Measurements from ENCODE around the gene MTHFD2L. TPM values are rescaled to one million over a fixed set of nuclear protein-coding genes. Genes with fewer than 3 reads are reported as not detected.

MTHFD2L gene
- total and polyA plus RNA-seq, 2 experiments from 2014 or later = 20.0 to 32.0 TPM

DNA sequence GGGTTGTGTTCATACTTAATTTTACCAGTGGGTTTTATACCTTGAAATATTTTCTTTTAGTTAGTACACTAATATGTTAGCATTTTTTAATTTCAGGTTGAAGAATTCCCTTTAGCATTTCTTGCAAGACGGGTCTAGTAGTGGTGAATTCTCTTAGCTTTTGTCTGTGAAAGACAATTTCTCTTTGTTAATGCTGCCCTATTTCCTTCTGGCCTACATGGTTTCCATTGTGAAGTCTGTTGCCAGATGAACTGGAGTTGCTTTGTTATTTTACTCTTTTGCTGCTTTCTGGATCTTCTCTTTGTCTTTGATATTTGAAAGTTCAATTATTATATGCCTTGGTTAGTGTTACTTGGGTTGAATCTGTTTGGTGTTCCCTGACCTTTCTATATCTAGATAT, 25.0 kb upstream of the MTHFD2L start:
- no peaks in the 10 kb centered on the region for H3K27me3 ChIP-seq
- H3K4me3 ChIP-seq = no peak overlapping the region
- TF ChIP-seq EZH2phosphoT487 (IDR thresholded peaks at IDR 0.05; ENCODE audit: low read depth, severe bottlenecking, unreplicated experiment) (no peak), EZH2 (IDR thresholded peaks at IDR 0.05; ENCODE audit: borderline replicate concordance) (no peak)
- TF ChIP-seq, protein P1, sequence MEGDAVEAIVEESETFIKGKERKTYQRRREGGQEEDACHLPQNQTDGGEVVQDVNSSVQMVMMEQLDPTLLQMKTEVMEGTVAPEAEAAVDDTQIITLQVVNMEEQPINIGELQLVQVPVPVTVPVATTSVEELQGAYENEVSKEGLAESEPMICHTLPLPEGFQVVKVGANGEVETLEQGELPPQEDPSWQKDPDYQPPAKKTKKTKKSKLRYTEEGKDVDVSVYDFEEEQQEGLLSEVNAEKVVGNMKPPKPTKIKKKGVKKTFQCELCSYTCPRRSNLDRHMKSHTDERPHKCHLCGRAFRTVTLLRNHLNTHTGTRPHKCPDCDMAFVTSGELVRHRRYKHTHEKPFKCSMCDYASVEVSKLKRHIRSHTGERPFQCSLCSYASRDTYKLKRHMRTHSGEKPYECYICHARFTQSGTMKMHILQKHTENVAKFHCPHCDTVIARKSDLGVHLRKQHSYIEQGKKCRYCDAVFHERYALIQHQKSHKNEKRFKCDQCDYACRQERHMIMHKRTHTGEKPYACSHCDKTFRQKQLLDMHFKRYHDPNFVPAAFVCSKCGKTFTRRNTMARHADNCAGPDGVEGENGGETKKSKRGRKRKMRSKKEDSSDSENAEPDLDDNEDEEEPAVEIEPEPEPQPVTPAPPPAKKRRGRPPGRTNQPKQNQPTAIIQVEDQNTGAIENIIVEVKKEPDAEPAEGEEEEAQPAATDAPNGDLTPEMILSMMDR (IDR thresholded peaks at IDR 0.05; ENCODE audit: poor library complexity) = no peak
- 90% methylated on average over 1 of the region's 1 CpG for WGBS (ENCODE audit: low lambda C conversion rate, missing lambda C conversion rate)
- H3K27ac ChIP-seq = no peak overlapping the region
- no peaks in the 10 kb centered on the region for H4K20me1 ChIP-seq (ENCODE audit: insufficient read depth, poor library complexity, severe bottlenecking)
- no peaks in the 10 kb centered on the region for H3K79me2 ChIP-seq
- H3K9me3 ChIP-seq (ENCODE audit: low read depth) = no peaks in the 10 kb centered on the region
- H2AFZ ChIP-seq = no peak overlapping the region
- no peak for DNase-seq (ENCODE audit: low spot score)
- H3K36me3 ChIP-seq (replicated peaks; ENCODE audit: insufficient read depth, low read depth) = no peaks in the 10 kb centered on the region
- H3K4me1 ChIP-seq (ENCODE audit: insufficient read depth) = no peaks in the 10 kb centered on the region
- no peaks in the 10 kb centered on the region for H3K9me2 ChIP-seq (replicated peaks; ENCODE audit: insufficient read depth)
- no peak overlapping the region for H3K4me2 ChIP-seq

DNA sequence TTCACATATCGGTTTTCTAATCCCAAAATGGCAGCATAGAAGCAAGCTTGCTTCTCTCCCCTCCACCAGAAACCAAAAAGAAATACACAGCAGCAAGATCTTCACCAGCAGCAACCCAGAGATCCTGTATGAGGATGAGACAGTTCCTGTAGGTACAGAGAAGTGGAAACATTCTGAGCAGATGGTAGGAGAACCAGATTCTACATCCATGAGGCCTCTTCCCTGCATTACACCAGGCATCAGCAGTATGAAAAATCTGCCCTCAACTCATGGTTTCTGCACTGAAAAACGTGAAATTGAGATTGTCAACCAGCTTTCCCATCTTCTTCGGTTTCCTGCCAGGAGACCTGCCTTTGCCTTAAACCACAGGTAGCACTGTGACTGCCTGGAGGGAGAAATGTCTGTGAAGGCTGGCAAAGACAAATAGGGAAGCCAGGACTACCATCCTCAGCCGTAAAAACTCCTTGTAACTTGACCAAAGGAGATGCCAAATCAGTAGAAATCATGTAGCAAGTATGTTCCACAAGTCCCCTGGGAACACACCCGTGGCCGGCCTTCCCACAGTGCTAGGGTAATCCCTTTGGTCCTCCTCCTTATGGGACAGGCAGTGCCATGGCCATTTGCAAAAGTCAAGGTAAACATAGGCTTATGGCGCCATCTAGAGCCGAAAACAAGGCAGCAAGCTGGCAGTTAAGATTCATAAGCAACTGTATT, 24.0 kb upstream of the MTHFD2L start:
- DNase-seq (ENCODE audit: low spot score) = peak; percentile 83
- Histone ChIP-seq H3K4me1 (ENCODE audit: insufficient read depth) (no peaks in the 10 kb centered on the region), H3K9me3 (ENCODE audit: low read depth) (no peaks in the 10 kb centered on the region), H3K36me3 (replicated peaks; ENCODE audit: insufficient read depth, low read depth) (no peaks in the 10 kb centered on the region), H3K27me3 (no peaks in the 10 kb centered on the region), H3K79me2 (no peaks in the 10 kb centered on the region), H3K9me2 (replicated peaks; ENCODE audit: insufficient read depth) (no peaks in the 10 kb centered on the region), H2AFZ (peak overlapping the region; percentile 37), H4K20me1 (ENCODE audit: insufficient read depth, poor library complexity, severe bottlenecking) (no peaks in the 10 kb centered on the region), H3K27ac (no peak overlapping the region), H3K4me2 (peak overlapping the region; percentile 34), H3K4me3 (no peak overlapping the region)
- WGBS (ENCODE audit: low lambda C conversion rate, missing lambda C conversion rate) = 33% methylated on average over 8 of the region's 8 CpGs
- TF ChIP-seq, protein P1 (IDR thresholded peaks at IDR 0.05; ENCODE audit: poor library complexity) = peak; percentile 86
- TF ChIP-seq EZH2phosphoT487 (IDR thresholded peaks at IDR 0.05; ENCODE audit: low read depth, severe bottlenecking, unreplicated experiment) (no peak), EZH2 (IDR thresholded peaks at IDR 0.05; ENCODE audit: borderline replicate concordance) (no peak)

DNA sequence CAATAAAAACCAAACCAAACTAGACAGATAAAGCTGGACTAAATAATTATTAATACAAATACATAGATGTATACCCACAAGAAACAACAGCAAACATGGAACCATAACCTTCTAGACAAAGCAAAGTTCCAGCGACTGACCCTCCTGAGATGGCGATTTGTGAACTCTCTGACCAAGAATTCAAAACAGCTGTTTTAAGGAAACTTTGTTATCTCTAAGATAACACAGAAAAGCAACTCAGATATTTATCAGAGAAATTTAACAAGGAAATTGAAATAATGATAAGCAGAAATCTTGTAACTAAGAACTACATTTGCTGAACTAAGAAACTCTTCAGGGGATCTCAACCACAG, 23.4 kb upstream of the MTHFD2L start:
- no peaks in the 10 kb centered on the region for H3K9me2 ChIP-seq (replicated peaks; ENCODE audit: insufficient read depth)
- 11% methylated on average over 2 of the region's 2 CpGs for WGBS (ENCODE audit: low lambda C conversion rate, missing lambda C conversion rate)
- TF ChIP-seq, protein P1 (IDR thresholded peaks at IDR 0.05; ENCODE audit: poor library complexity) = no peak
- TF ChIP-seq EZH2phosphoT487 (IDR thresholded peaks at IDR 0.05; ENCODE audit: low read depth, severe bottlenecking, unreplicated experiment) = no peak
- TF ChIP-seq EZH2 (IDR thresholded peaks at IDR 0.05; ENCODE audit: borderline replicate concordance) = no peak
- no peaks in the 10 kb centered on the region for H3K79me2 ChIP-seq
- H3K36me3 ChIP-seq (replicated peaks; ENCODE audit: insufficient read depth, low read depth) = no peaks in the 10 kb centered on the region
- no peaks in the 10 kb centered on the region for H3K9me3 ChIP-seq (ENCODE audit: low read depth)
- no peak overlapping the region for H3K27ac ChIP-seq
- H3K4me2 ChIP-seq = peak overlapping the region; percentile 34
- H3K27me3 ChIP-seq = no peaks in the 10 kb centered on the region
- H3K4me3 ChIP-seq = no peak overlapping the region
- no peaks in the 10 kb centered on the region for H3K4me1 ChIP-seq (ENCODE audit: insufficient read depth)
- DNase-seq (ENCODE audit: low spot score) = no peak
- no peaks in the 10 kb centered on the region for H4K20me1 ChIP-seq (ENCODE audit: insufficient read depth, poor library complexity, severe bottlenecking)
- no peak overlapping the region for H2AFZ ChIP-seq
